K562 (cell line): Measurements from ENCODE around the gene PRSS22. TPM values are rescaled to one million over a fixed set of nuclear protein-coding genes. Genes with fewer than 3 reads are reported as not detected.

Experiments used
- ERF ChIP-seq: fragments of 450-650 bp; formaldehyde crosslinking; IDR thresholded peaks from 2 replicates; pipeline ENCODE4 v1.4.0; 2020; ENCODE audit warnings: mild to moderate bottlenecking, mixed read lengths
- FOXJ2 ChIP-seq: fragments of 200-800 bp; sonication (Bioruptor generic); IDR thresholded peaks from 2 replicates; pipeline ENCODE4 v1.6.1; 2016; ENCODE audit warnings: missing genetic modification characterization, missing compliant biosample characterization
- MEF2A ChIP-seq: IDR thresholded peaks from 2 replicates; pipeline ENCODE4 v1.6.1; 2011; ENCODE audit warnings: low read depth, mild to moderate bottlenecking, low read length, moderate library complexity; ENCODE audit not compliant: control insufficient read depth
- NFXL1 ChIP-seq: fragments of 450-650 bp; formaldehyde crosslinking; IDR thresholded peaks from 2 replicates; pipeline ENCODE4 v1.4.0; 2021; ENCODE audit warnings: mild to moderate bottlenecking
- POLR2AphosphoS2 ChIP-seq: IDR thresholded peaks from 2 replicates; pipeline ENCODE4 v1.6.1; 2012; ENCODE audit warnings: low read length, improper control_type of control experiment
- SAFB2 ChIP-seq: fragments of 200-400 bp; formaldehyde crosslinking; IDR thresholded peaks from 2 replicates; pipeline ENCODE4 v1.6.1; 2018; ENCODE audit warnings: borderline replicate concordance, low read length, low read depth, moderate library complexity; ENCODE audit not compliant: severe bottlenecking
- TGIF2 ChIP-seq: sonication (generic); formaldehyde crosslinking; IDR thresholded peaks from 2 replicates; pipeline ENCODE4 v1.8.1; 2022; ENCODE audit warnings: mild to moderate bottlenecking, missing genetic modification reagents, moderate library complexity
- ZNF217 ChIP-seq: sonication (generic); formaldehyde crosslinking; IDR thresholded peaks from 2 replicates; pipeline ENCODE4 v1.8.0; 2022; ENCODE audit warnings: mild to moderate bottlenecking, missing genetic modification reagents
- polyA plus RNA-seq, 8 experiments: library from polyadenylated mRNA; depleted of rRNA in 4 of 8; stranded (reverse) in 5 of 8; unstranded in 3 of 8; fragments of >200 nt; fragmentation: Nextera tagmentation in 2 of 8; fragmentation: Illumina TruSeq in 1 of 8; extraction: Ambion mirVana in 2 of 8; extraction: Trizol in 1 of 8; gene quantifications; 2 replicates each; pipeline versions ENCODE4 v1.2.1 to v1.2.3, GENCODE V29; 2011 to 2014; ENCODE audit warnings: inconsistent platforms in 1 of 8, missing spikeins in 1 of 8
- total RNA-seq, 7 experiments: library from RNA; depleted of rRNA in 6 of 7; stranded (reverse); fragments of >200 nt in 6 of 7; fragmentation: Illumina TruSeq in 2 of 7; extraction: Trizol in 2 of 7; gene quantifications; 2 replicates each; pipeline versions ENCODE4 v1.2.1 to v1.2.3, GENCODE V29; 2011 to 2021; ENCODE audit warnings: low replicate concordance in 1 of 7
- TF ChIP-seq, protein P1 (sequence below), 2 experiments: fragments of 450-650 bp; IDR thresholded peaks; 2 replicates each; pipeline ENCODE4 v1.6.1; 2016; ENCODE audit warnings: mild to moderate bottlenecking in 2 of 2, borderline replicate concordance in 1 of 2, low read depth in 1 of 2, moderate library complexity in 1 of 2
- TF ChIP-seq, protein P2 (sequence below), 3 experiments: fragments of 200-800 bp in 1 of 3; sonication (Bioruptor generic) in 1 of 3; sonication (generic) in 1 of 3; formaldehyde crosslinking in 1 of 3; IDR thresholded peaks; 2 replicates each; pipeline versions ENCODE4 v1.6.1 to v1.8.0; 2016 to 2022; ENCODE audit warnings: mild to moderate bottlenecking in 2 of 3, missing compliant biosample characterization in 2 of 3, missing genetic modification characterization in 2 of 3, missing genetic modification reagents in 1 of 3
- TF ChIP-seq, protein P3 (sequence below): sonication (generic); formaldehyde crosslinking; IDR thresholded peaks from 2 replicates; pipeline ENCODE4 v1.8.1; 2023; ENCODE audit warnings: mild to moderate bottlenecking, missing genetic modification reagents
- TF ChIP-seq, protein P4 (sequence below): fragments of 250-450 bp; sonication (Bioruptor Pico); IDR thresholded peaks from 2 replicates; pipeline ENCODE4 v1.8.0; 2021; ENCODE audit warnings: moderate library complexity, mild to moderate bottlenecking, inconsistent platforms

Gene PRSS22
- total and polyA plus RNA-seq, 9 of the 15 experiments (the other 6 are each of a cell fraction or from before 2014, with no cell fraction given): 0.13 to 0.42 TPM; not detected in 7

DNA sequence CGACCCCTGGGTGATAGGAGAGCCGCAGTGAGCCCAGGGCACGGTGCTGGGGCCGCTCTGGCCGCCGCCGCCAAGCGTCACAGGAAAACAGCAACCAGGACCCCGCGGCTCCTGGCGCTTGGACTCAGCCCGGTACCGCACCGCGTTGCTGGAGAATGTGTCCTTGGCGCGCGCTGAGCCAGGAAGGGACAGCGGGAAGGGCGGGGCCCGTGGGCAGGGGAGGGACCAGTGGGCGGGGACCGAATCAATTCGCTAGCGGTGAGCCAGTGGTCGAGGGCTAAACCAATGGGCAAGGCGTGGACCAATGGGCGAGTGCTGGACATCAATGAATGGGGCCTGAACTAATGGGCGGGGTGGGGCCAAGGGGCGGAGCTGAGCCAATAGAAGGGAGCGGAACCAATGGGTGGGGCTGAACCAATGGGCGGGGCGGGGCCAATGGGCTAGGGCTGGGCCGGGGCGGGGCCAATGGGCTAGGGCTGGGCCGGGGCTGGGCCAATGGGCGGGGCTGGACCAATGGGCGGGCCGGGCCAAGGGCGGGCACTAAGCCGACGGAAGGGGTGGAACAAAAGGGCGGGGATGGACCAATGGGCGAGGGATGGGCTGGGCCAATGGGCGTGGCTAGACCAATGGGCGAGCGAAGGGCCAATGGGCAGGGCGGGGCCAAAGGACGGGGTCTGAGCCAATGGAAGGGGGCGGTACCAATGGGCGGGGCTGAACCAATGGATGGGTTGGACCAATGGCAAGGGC is 47.4 kb upstream of the PRSS22 start (continued):
- TF ChIP-seq, protein P1, sequence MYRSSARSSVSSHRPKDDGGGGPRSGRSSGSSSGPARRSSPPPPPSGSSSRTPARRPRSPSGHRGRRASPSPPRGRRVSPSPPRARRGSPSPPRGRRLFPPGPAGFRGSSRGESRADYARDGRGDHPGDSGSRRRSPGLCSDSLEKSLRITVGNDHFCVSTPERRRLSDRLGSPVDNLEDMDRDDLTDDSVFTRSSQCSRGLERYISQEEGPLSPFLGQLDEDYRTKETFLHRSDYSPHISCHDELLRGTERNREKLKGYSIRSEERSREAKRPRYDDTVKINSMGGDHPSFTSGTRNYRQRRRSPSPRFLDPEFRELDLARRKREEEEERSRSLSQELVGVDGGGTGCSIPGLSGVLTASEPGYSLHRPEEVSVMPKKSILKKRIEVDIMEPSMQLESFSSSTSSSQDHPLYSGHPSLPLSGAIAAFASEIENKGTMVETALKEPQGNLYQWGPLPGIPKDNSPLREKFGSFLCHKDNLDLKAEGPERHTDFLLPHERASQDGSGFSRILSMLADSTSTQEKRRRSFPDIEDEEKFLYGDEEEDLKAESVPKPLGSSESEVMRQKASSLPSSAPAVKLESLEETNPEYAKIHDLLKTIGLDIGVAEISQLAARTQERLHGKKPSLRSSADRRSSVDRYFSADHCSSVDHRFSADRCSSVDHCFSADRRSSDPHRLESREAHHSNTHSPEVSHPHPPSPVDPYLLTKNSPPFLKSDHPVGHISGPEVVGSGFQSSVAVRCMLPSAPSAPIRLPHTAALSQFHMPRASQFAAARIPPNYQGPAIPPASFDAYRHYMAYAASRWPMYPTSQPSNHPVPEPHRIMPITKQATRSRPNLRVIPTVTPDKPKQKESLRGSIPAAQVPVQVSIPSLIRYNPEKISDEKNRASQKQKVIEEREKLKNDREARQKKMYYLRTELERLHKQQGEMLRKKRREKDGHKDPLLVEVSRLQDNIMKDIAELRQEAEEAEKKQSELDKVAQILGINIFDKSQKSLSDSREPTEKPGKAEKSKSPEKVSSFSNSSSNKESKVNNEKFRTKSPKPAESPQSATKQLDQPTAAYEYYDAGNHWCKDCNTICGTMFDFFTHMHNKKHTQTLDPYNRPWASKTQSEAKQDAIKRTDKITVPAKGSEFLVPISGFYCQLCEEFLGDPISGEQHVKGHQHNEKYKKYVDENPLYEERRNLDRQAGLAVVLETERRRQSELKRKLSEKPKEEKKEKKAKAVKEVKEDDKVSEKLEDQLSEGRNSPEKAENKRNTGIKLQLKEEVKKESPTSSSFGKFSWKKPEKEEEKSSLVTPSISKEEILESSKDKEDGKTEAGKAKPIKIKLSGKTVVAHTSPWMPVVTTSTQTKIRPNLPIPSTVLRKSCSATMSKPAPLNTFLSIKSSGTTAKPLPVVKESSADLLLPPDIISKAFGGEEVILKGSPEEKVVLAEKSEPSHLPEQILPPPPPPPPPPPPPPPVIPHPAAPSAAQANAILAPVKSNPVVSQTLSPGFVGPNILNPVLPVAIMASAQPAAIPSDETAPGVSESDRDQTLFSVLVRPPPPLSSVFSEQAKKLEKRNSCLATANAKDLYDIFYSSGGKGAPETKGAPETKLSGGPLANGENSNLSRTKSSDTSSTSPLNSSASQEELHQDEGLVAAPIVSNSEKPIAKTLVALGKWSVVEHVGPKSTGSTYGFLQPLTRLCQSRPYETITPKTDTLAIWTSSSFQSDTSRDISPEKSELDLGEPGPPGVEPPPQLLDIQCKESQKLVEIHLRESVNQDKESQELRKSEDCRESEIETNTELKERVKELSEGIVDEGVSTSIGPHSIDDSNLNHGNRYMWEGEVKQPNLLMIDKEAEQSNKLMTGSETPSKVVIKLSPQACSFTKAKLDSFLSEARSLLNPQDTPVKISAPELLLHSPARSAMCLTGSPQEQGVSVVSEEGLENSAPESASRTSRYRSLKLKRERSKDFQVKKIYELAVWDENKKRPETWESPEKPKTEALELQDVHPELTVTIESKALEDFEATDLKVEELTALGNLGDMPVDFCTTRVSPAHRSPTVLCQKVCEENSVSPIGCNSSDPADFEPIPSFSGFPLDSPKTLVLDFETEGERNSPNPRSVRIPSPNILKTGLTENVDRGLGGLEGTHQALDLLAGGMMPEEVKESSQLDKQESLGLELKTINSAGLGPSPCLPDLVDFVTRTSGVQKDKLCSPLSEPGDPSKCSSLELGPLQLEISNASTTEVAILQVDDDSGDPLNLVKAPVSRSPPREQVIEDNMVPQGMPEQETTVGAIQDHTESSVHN (IDR thresholded peaks at IDR 0.05; ENCODE audit: borderline replicate concordance in 1 of 2, low read depth in 1 of 2): no peak
- TF ChIP-seq TGIF2 (CRISPR knock-in tag) (no peak), FOXJ2 (tag) (no peak), POLR2AphosphoS2 (peak; percentile 83; the same call in 1 of the 2 replicates), ZNF217 (CRISPR knock-in tag) (no peak), NFXL1 (CRISPR knock-in tag) (no peak), SAFB2 (no peak), ERF (CRISPR knock-in tag) (peak; percentile 85; the same call in 1 of the 2 replicates), MEF2A (no peak)
- TF ChIP-seq, protein P2, sequence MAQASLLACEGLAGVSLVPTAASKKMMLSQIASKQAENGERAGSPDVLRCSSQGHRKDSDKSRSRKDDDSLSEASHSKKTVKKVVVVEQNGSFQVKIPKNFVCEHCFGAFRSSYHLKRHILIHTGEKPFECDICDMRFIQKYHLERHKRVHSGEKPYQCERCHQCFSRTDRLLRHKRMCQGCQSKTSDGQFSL (CRISPR knock-in tag; IDR thresholded peaks at IDR 0.05): no peak; the same call in 1 of the 2 replicates
- TF ChIP-seq, protein P2 (tag; IDR thresholded peaks at IDR 0.05): no peak
- TF ChIP-seq, protein P3, sequence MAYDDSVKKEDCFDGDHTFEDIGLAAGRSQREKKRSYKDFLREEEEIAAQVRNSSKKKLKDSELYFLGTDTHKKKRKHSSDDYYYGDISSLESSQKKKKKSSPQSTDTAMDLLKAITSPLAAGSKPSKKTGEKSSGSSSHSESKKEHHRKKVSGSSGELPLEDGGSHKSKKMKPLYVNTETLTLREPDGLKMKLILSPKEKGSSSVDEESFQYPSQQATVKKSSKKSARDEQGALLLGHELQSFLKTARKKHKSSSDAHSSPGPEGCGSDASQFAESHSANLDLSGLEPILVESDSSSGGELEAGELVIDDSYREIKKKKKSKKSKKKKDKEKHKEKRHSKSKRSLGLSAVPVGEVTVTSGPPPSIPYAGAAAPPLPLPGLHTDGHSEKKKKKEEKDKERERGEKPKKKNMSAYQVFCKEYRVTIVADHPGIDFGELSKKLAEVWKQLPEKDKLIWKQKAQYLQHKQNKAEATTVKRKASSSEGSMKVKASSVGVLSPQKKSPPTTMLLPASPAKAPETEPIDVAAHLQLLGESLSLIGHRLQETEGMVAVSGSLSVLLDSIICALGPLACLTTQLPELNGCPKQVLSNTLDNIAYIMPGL (CRISPR knock-in tag): no peak
- TF ChIP-seq, protein P4, sequence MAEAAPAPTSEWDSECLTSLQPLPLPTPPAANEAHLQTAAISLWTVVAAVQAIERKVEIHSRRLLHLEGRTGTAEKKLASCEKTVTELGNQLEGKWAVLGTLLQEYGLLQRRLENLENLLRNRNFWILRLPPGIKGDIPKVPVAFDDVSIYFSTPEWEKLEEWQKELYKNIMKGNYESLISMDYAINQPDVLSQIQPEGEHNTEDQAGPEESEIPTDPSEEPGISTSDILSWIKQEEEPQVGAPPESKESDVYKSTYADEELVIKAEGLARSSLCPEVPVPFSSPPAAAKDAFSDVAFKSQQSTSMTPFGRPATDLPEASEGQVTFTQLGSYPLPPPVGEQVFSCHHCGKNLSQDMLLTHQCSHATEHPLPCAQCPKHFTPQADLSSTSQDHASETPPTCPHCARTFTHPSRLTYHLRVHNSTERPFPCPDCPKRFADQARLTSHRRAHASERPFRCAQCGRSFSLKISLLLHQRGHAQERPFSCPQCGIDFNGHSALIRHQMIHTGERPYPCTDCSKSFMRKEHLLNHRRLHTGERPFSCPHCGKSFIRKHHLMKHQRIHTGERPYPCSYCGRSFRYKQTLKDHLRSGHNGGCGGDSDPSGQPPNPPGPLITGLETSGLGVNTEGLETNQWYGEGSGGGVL (CRISPR knock-in tag): no peak
